Measurements from ENCODE around the gene TOR4A.
A peak's percentile ranks its signal among the peaks of the same experiment; 100 is the strongest.

TOR4A gene

GRCh38 chr9:137240841-137241489 lies 36.6 kb upstream of the TOR4A start, which contains the start of gene TUBB4B:
Gene TUBB4B (plus strand): TSS chr9:137241287. CDS start chr9:137241361, 74 bp downstream.
- TF ChIP-seq POLR2AphosphoS5 (IDR thresholded peaks at IDR 0.05; ENCODE audit: low read depth, low read length) (peak; percentile 98), TAF1 (IDR thresholded peaks at IDR 0.05; ENCODE audit: borderline replicate concordance, insufficient read depth, low read length) (peak; percentile 95), REST (IDR thresholded peaks at IDR 0.05; ENCODE audit: insufficient read depth in 1 of 2, low read depth in 2 of 2, low read length in 2 of 2) (peak in 1 of 2 experiments; percentile 52; a peak in 1 of 4 replicates), FOXP2 (optimal IDR thresholded peaks at IDR 0.05; ENCODE audit: borderline replicate concordance, extremely low read depth, extremely low read length, insufficient read depth) (no peak), SIN3A (IDR thresholded peaks at IDR 0.05; ENCODE audit: borderline replicate concordance, insufficient read depth, low read length) (no peak)

- no peak for TF ChIP-seq TAF1 (IDR thresholded peaks at IDR 0.05; ENCODE audit: borderline replicate concordance, insufficient read depth, low read length)
Observed at GRCh38 chr9:137241490-137242268, 35.8 kb upstream of the TOR4A start.

GRCh38 chr9:137242269-137243203 lies 35.0 kb upstream of the TOR4A start:
- TF ChIP-seq POLR2AphosphoS5 (IDR thresholded peaks at IDR 0.05; ENCODE audit: low read depth, low read length) (peak; percentile 41; the same call in 1 of the 2 replicates), TAF1 (IDR thresholded peaks at IDR 0.05; ENCODE audit: borderline replicate concordance, insufficient read depth, low read length) (no peak)

DNA sequence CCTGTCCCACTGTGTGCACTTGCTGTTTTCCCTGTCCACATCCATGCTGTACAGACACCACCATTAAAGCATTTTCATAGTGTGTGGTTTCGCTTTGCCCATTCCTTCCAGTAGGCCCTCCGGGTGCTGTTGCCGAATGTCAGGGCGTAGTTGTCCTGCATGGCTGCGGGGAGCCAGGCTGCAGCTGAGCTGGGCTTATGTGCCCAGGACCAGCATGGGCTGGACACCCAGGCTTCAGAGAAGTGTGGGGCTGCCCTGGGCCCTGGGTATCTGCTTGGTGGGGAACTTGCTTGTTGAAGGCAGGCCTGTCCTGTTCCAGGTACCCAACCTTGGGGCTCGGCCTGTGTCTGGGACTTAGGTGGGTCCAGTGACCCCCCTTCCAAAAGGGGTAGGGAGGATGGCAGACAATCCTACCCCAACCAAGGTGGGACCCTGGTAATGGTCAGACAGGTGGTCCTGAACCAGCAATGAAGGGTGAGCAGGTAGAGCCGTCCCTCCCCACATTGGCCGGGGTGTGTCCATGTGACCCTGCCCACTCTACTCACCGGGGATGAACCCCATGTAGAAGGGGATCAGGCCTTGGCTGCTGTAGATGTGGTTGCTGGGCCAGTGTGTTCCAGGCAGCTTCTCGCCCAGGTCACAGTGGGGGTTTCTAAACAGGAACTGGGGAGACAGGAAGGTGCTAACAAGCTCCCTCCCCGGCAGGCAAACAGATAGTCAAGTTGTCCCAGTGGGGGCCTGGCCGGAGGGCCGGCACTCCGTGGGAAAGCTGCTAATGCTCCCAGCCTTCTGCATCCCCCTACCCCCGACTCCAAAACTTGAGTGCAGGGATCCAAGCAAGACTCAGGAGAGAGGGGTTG lies 33.7 kb upstream of the TOR4A start:
- TF ChIP-seq POLR2AphosphoS5 (IDR thresholded peaks at IDR 0.05; ENCODE audit: low read depth, low read length) = peak; percentile 61; the same call in 1 of the 2 replicates
- TF ChIP-seq REST (IDR thresholded peaks at IDR 0.05; ENCODE audit: insufficient read depth in 1 of 2, low read depth in 2 of 2, low read length in 2 of 2) = no peak
- no peak; the same call in 1 of the 2 replicates for TF ChIP-seq TAF1 (IDR thresholded peaks at IDR 0.05; ENCODE audit: borderline replicate concordance, insufficient read depth, low read length)
- 0 out of 2 replicates have a peak, but pooled peaks have one; percentile 59 for TF ChIP-seq SIN3A (IDR thresholded peaks at IDR 0.05; ENCODE audit: borderline replicate concordance, insufficient read depth, low read length)
- no peak for TF ChIP-seq FOXP2 (optimal IDR thresholded peaks at IDR 0.05; ENCODE audit: borderline replicate concordance, extremely low read depth, extremely low read length, insufficient read depth)

GRCh38 chr9:137244486-137245449 lies 32.8 kb upstream of the TOR4A start:
- TF ChIP-seq POLR2AphosphoS5 (IDR thresholded peaks at IDR 0.05; ENCODE audit: low read depth, low read length) (no peak), SIN3A (IDR thresholded peaks at IDR 0.05; ENCODE audit: borderline replicate concordance, insufficient read depth, low read length) (no peak), REST (IDR thresholded peaks at IDR 0.05; ENCODE audit: insufficient read depth in 1 of 2, low read depth in 2 of 2, low read length in 2 of 2) (no peak), TAF1 (IDR thresholded peaks at IDR 0.05; ENCODE audit: borderline replicate concordance, insufficient read depth, low read length) (no peak)

All from PFSK-1 (cell line).